ENCODE measurements around the gene C20orf141. TPM values are rescaled to one million over a fixed set of nuclear protein-coding genes. Genes with fewer than 3 reads are reported as not detected.

C20orf141 gene
- total RNA-seq, 4 donors from 2014 or later: 2.3 TPM; not detected in 3

- no peak for TF ChIP-seq CTCF (IDR thresholded peaks at IDR 0.05; ENCODE audit: low read depth)
These were observed 17.4 kb upstream of the C20orf141 start for GRCh38 chr20:2797136-2797983.

GRCh38 chr20:2798095-2798805 is 16.5 kb upstream of the C20orf141 start:
- no peak for TF ChIP-seq CTCF (IDR thresholded peaks at IDR 0.05; ENCODE audit: low read depth)

GRCh38 chr20:2798814-2799213 is 16.0 kb upstream of the C20orf141 start:
- no peak for TF ChIP-seq CTCF (IDR thresholded peaks at IDR 0.05; ENCODE audit: low read depth)

- TF ChIP-seq CTCF (IDR thresholded peaks at IDR 0.05; ENCODE audit: low read depth): no peak
These were observed 15.5 kb upstream of the C20orf141 start for GRCh38 chr20:2799271-2799670.

GRCh38 chr20:2799688-2800520 is 14.9 kb upstream of the C20orf141 start:
- TF ChIP-seq CTCF (IDR thresholded peaks at IDR 0.05; ENCODE audit: low read depth): no peak

GRCh38 chr20:2800521-2801285 is 14.1 kb upstream of the C20orf141 start, which contains the start of gene CPXM1:
TSS of gene CPXM1 (minus strand) at chr20:2800627. CDS start at chr20:2800572, 55 bp downstream.
- no peak for TF ChIP-seq CTCF (IDR thresholded peaks at IDR 0.05; ENCODE audit: low read depth)
